Left ventricle myocardium inferior (tissue), 1 donor: ENCODE results near the gene PAK6. TPM values are rescaled to one million over a fixed set of nuclear protein-coding genes. Genes with fewer than 3 reads are reported as not detected.

Source experiments
- DNase-seq: peaks from one replicate; pipeline ENCODE4 v3.0.0-alpha.2; 2020
- H3K27ac ChIP-seq: fragments of 200-600 bp; replicated peaks from 2 replicates; pipeline ENCODE4 v1.8.0; 2021
- H3K27me3 ChIP-seq: fragments of 200-600 bp; 2 replicates; pipeline ENCODE4 v1.8.0; 2021; ENCODE audit warnings: low read depth
- H3K36me3 ChIP-seq: fragments of 200-600 bp; 2 replicates; pipeline ENCODE4 v1.8.0; 2021
- H3K4me1 ChIP-seq: fragments of 200-600 bp; 2 replicates; pipeline ENCODE4 v1.8.0; 2021
- H3K4me3 ChIP-seq: fragments of 200-600 bp; 2 replicates; pipeline ENCODE4 v1.8.0; 2021; ENCODE audit warnings: mild to moderate bottlenecking, moderate library complexity
- H3K9me3 ChIP-seq: fragments of 200-600 bp; replicated peaks from 2 replicates; pipeline ENCODE4 v1.8.0; 2021
- CTCF ChIP-seq: fragments of 200-600 bp; IDR thresholded peaks from 2 replicates; pipeline ENCODE4 v1.8.0; 2021; ENCODE audit warnings: antibody characterized with exemption, mild to moderate bottlenecking, borderline replicate concordance
- intact Hi-C: fragments of 100-400 bp; cut with micrococcal nuclease; formaldehyde crosslinking; loops from one replicate; pipeline ENCODE4 v1.11.0; 2022
- total RNA-seq: library from RNA; stranded (reverse); fragmentation: NEBNext Ultra II Directional; extraction: Animal tissue kit (Norgen Biotek cat#: 25700); gene quantifications from one replicate; pipeline ENCODE4 v1.2.1, GENCODE V29; 2021
- donor health status: DM: no; HTN: yes; CAD: no; lungs with severe emphysema.

The PAK6 gene
- total RNA-seq, 1 donor from 2014 or later: 8.2 TPM

GRCh38 chr15:40290918-40291574, 52.2 kb downstream of the PAK6 start:
- intact Hi-C loops: no loop called here
- peak overlapping the region; percentile 58 for H3K4me3 ChIP-seq
- TF ChIP-seq CTCF: no peak
- H3K4me1 ChIP-seq: peaks cover 61% of the 10 kb centered on the region
- H3K36me3 ChIP-seq: no peaks in the 10 kb centered on the region
- H3K9me3 ChIP-seq: no peaks in the 10 kb centered on the region
- DNase-seq: no peak
- H3K27me3 ChIP-seq: peaks cover 16% of the 10 kb centered on the region
- H3K27ac ChIP-seq: no peak overlapping the region

- H3K27ac ChIP-seq: no peak overlapping the region
- peak; percentile 7 for DNase-seq
- H3K9me3 ChIP-seq: no peaks in the 10 kb centered on the region
- peaks cover 16% of the 10 kb centered on the region for H3K27me3 ChIP-seq
- no peak overlapping the region for H3K4me3 ChIP-seq
- intact Hi-C loops: no loop called here
- no peak for TF ChIP-seq CTCF
- peaks cover 63% of the 10 kb centered on the region for H3K4me1 ChIP-seq
- no peaks in the 10 kb centered on the region for H3K36me3 ChIP-seq
Measured at GRCh38 chr15:40292246-40292645, 53.4 kb downstream of the PAK6 start.

GRCh38 chr15:40293006-40293405, 54.1 kb downstream of the PAK6 start:
- intact Hi-C loops: no loop called here
- TF ChIP-seq CTCF: no peak
- no peak overlapping the region for H3K27ac ChIP-seq
- DNase-seq: peak; percentile 6
- no peaks in the 10 kb centered on the region for H3K36me3 ChIP-seq
- no peaks in the 10 kb centered on the region for H3K9me3 ChIP-seq
- peaks cover 16% of the 10 kb centered on the region for H3K27me3 ChIP-seq
- H3K4me1 ChIP-seq: peaks cover 63% of the 10 kb centered on the region
- no peak overlapping the region for H3K4me3 ChIP-seq

GRCh38 chr15:40293905-40294895, 55.3 kb downstream of the PAK6 start:
- Histone ChIP-seq H3K4me1 (peaks cover 59% of the 10 kb centered on the region), H3K4me3 (no peak overlapping the region), H3K27me3 (peaks cover 16% of the 10 kb centered on the region), H3K36me3 (no peaks in the 10 kb centered on the region), H3K9me3 (peaks cover 5% of the 10 kb centered on the region), H3K27ac (no peak overlapping the region)
- no peak for DNase-seq
- no peak for TF ChIP-seq CTCF
- intact Hi-C loops: no loop called here

- no peak overlapping the region for H3K4me3 ChIP-seq
- H3K36me3 ChIP-seq: no peaks in the 10 kb centered on the region
- intact Hi-C loops: no loop called here
- H3K9me3 ChIP-seq: peaks cover 15% of the 10 kb centered on the region
- no peak for TF ChIP-seq CTCF
- peak overlapping the region; percentile 73 for H3K27ac ChIP-seq
- no peak for DNase-seq
- peaks cover 16% of the 10 kb centered on the region for H3K27me3 ChIP-seq
- peaks cover 52% of the 10 kb centered on the region for H3K4me1 ChIP-seq
Measured at GRCh38 chr15:40295297-40295696, 56.4 kb downstream of the PAK6 start.
